NCI-H460 (cell line): ENCODE data around the gene MMP23B. TPM values are rescaled to one million over a fixed set of nuclear protein-coding genes. Genes with fewer than 3 reads are reported as not detected.
"Not testable (repeated sequence)": the region's sequence is repeated elsewhere in the genome, so short reads cannot be mapped to it uniquely, and the experiment has no call there.

Source experiments
- DNase-seq: peaks from one replicate; pipeline ENCODE4 v3.0.0-alpha.2; 2016; ENCODE audit warnings: low read depth; ENCODE audit errors: extremely low read depth
- polyA plus RNA-seq: library from polyadenylated mRNA; depleted of rRNA; stranded (reverse); fragments of >200 nt; gene quantifications from 2 replicates; pipeline ENCODE4 v1.2.3, GENCODE V29; 2014; cell fraction: nucleus; rRNA removed
- total RNA-seq: library from RNA; depleted of rRNA; stranded (reverse); fragments of >200 nt; shearing (Covaris generic); gene quantifications from 2 replicates; pipeline ENCODE4 v1.2.3, GENCODE V29; 2014; rRNA removed

The MMP23B gene
- total RNA-seq = 0.15 and 0.78 TPM in 2 replicates
- 1.3 and 4.1 TPM in 2 replicates for polyA plus RNA-seq

GRCh38 chr1:1631782-1632420, at the start of gene MMP23B:
Gene MMP23B (plus strand): TSS chr1:1632173. CDS start chr1:1632219, 46 bp downstream.
- DNase-seq = no peak

GRCh38 chr1:1582585-1583346, 49.2 kb upstream of the MMP23B start:
- DNase-seq = no peak

- no peak for DNase-seq
Measured at GRCh38 chr1:1583347-1584010, 48.5 kb upstream of the MMP23B start.

GRCh38 chr1:1591452-1591851, 40.5 kb upstream of the MMP23B start:
- DNase-seq = no peak

GRCh38 chr1:1593834-1594601, 38.0 kb upstream of the MMP23B start:
- no peak for DNase-seq

GRCh38 chr1:1594602-1595260, 37.2 kb upstream of the MMP23B start:
- no peak for DNase-seq

GRCh38 chr1:1595341-1595740, 36.6 kb upstream of the MMP23B start:
- not testable (repeated sequence) for DNase-seq

GRCh38 chr1:1596493-1597274, 35.3 kb upstream of the MMP23B start:
- no peak for DNase-seq

- no peak for DNase-seq
Measured at GRCh38 chr1:1597275-1597930, 34.6 kb upstream of the MMP23B start.

GRCh38 chr1:1598051-1598719, 33.8 kb upstream of the MMP23B start:
- DNase-seq = no peak

- no peak for DNase-seq
Measured at GRCh38 chr1:1598720-1599029, 33.3 kb upstream of the MMP23B start.

- no peak for DNase-seq
Measured at GRCh38 chr1:1599030-1599934, 32.7 kb upstream of the MMP23B start.

GRCh38 chr1:1599935-1600860, 31.8 kb upstream of the MMP23B start, which contains the start of gene FNDC10:
Gene FNDC10 (minus strand): TSS chr1:1600135. CDS start chr1:1600015, 120 bp downstream.
- no peak for DNase-seq

GRCh38 chr1:1600861-1601563, 31.0 kb upstream of the MMP23B start:
- DNase-seq = no peak

- no peak for DNase-seq
Measured at GRCh38 chr1:1601564-1602303, 30.2 kb upstream of the MMP23B start.
